B cell (primary cell): Measurements from ENCODE around the gene CACNA1F. TPM values are rescaled to one million over a fixed set of nuclear protein-coding genes. Genes with fewer than 3 reads are reported as not detected.
A peak's percentile ranks its signal among the peaks of the same experiment; 100 is the strongest.

Experiments
- ATAC-seq: fragments of 200-7000 bp; cut with Tn5 transposase; one replicate; pipeline ENCODE4 v1.10.0; 2021; ENCODE audit warnings: low read depth, mild to moderate bottlenecking, moderate number of reproducible peaks, moderate library complexity
- CTCF ChIA-PET: fragments of 350-600 bp; sonication (Branson Sonifier 250); formaldehyde crosslinking; loops from one replicate; lab custom pipeline; 2021; ENCODE audit warnings: antibody characterized with exemption, inconsistent platforms; lab: Charles Lee
- POLR2A ChIA-PET: fragments of 350-600 bp; sonication (Branson Sonifier 250); formaldehyde crosslinking; loops from one replicate; lab custom pipeline; 2021; ENCODE audit warnings: antibody characterized with exemption; lab: Charles Lee
- DNase-seq: peaks from one replicate; pipeline ENCODE4 v3.0.0; 2013
- H2AFZ ChIP-seq: 2 replicates; pipeline ENCODE4 v1.6.1; 2012; ENCODE audit warnings: mild to moderate bottlenecking, low read depth, low read length; ENCODE audit not compliant: insufficient read depth, poor library complexity, severe bottlenecking
- H3K27ac ChIP-seq, 2 donors: 1 replicate in 1 of 2; 2 replicates in 1 of 2; pipeline ENCODE4 v1.5.1; 2012 to 2013; ENCODE audit warnings: low read length in 2 of 2, mild to moderate bottlenecking in 2 of 2, moderate library complexity in 1 of 2
- H3K27me3 ChIP-seq, 4 experiments: fragments of 200-600 bp in 1 of 4; sonication (generic) in 1 of 4; replicated peaks in 1 of 4; 1 replicate in 2 of 4; 2 replicates in 2 of 4; pipeline versions ENCODE4 v1.6.1 to v1.7.0; 2013 to 2016; ENCODE audit warnings: low read length in 3 of 4, mild to moderate bottlenecking in 2 of 4, mixed read lengths in 1 of 4, moderate library complexity in 1 of 4; ENCODE audit not compliant: insufficient read depth in 4 of 4, control insufficient read depth in 3 of 4; ENCODE audit errors: control extremely low read depth in 1 of 4
- H3K36me3 ChIP-seq, 2 experiments: replicated peaks in 1 of 2; 1 replicate in 1 of 2; 2 replicates in 1 of 2; pipeline versions ENCODE4 v1.6.1 to v1.7.1; 2013; ENCODE audit warnings: low read length in 1 of 2; ENCODE audit not compliant: insufficient read depth in 2 of 2, control insufficient read depth in 1 of 2; ENCODE audit errors: control extremely low read depth in 1 of 2, extremely low read depth in 1 of 2
- H3K4me1 ChIP-seq, 2 donors: fragments of 200-600 bp in 1 of 2; sonication (generic) in 1 of 2; 1 replicate in 1 of 2; 2 replicates in 1 of 2; pipeline versions ENCODE4 v1.5.1 to v1.6.1; 2013 to 2017; ENCODE audit warnings: low read length in 2 of 2; ENCODE audit not compliant: control insufficient read depth in 2 of 2, insufficient read depth in 2 of 2
- H3K4me2 ChIP-seq: replicated peaks from 2 replicates; pipeline ENCODE3; 2012; ENCODE audit warnings: mild to moderate bottlenecking, low read depth, low read length; ENCODE audit not compliant: poor library complexity, severe bottlenecking
- H3K4me3 ChIP-seq, 5 experiments: fragments of 200-600 bp in 1 of 5; sonication (generic) in 1 of 5; 1 replicate in 3 of 5; 2 replicates in 2 of 5; pipeline versions ENCODE4 v1.5.1 to v1.7.0; 2011 to 2016; ENCODE audit warnings: low read length in 4 of 5, mild to moderate bottlenecking in 4 of 5, low read depth in 2 of 5, control low read depth in 1 of 5, moderate library complexity in 1 of 5; ENCODE audit not compliant: insufficient read depth in 1 of 5; ENCODE audit errors: control extremely low read depth in 1 of 5, extremely low read depth in 1 of 5
- H3K79me2 ChIP-seq: fragments of 200-600 bp; sonication (generic); one replicate; pipeline ENCODE4 v1.6.0; 2016; ENCODE audit warnings: low read length; ENCODE audit not compliant: control insufficient read depth, insufficient read depth
- H3K9ac ChIP-seq: fragments of 200-600 bp; sonication (generic); 2 replicates; pipeline ENCODE4 v1.6.1; 2017; ENCODE audit warnings: mild to moderate bottlenecking, low read length, moderate library complexity
- H3K9me3 ChIP-seq, 3 donors: one replicate each; pipeline versions ENCODE4 v1.6.1 to v1.7.1; 2013; ENCODE audit warnings: low read length in 2 of 3; ENCODE audit not compliant: control insufficient read depth in 2 of 3, insufficient read depth in 1 of 3; ENCODE audit errors: control extremely low read depth in 1 of 3
- H4K20me1 ChIP-seq: 2 replicates; pipeline ENCODE4 v1.6.0; 2012; ENCODE audit warnings: mild to moderate bottlenecking, low read length; ENCODE audit not compliant: insufficient read depth, control insufficient read depth, poor library complexity, severe bottlenecking
- H3K27ac Mint-ChIP-seq: one replicate; pipeline ENCODE4 v1.8.0; 2021; ENCODE audit warnings: mixed read lengths
- H3K27me3 Mint-ChIP-seq: one replicate; pipeline ENCODE4 v1.8.0; 2021; ENCODE audit warnings: mixed read lengths
- H3K4me1 Mint-ChIP-seq: one replicate; pipeline ENCODE4 v1.8.0; 2021; ENCODE audit warnings: mixed read lengths
- H3K4me3 Mint-ChIP-seq: one replicate; pipeline ENCODE4 v1.8.0; 2021; ENCODE audit warnings: mixed read lengths
- H3K9me3 Mint-ChIP-seq: one replicate; pipeline ENCODE4 v1.8.0; 2022; ENCODE audit warnings: mixed read lengths; ENCODE audit not compliant: insufficient read depth
- CTCF ChIP-seq: fragments of 200-600 bp; IDR thresholded peaks from one replicate; pipeline ENCODE4 v1.8.0; 2022; ENCODE audit warnings: antibody characterized with exemption, mild to moderate bottlenecking
- EZH2 ChIP-seq: IDR thresholded peaks from 2 replicates; pipeline ENCODE4 v1.6.1; 2012; ENCODE audit warnings: borderline replicate concordance, low read depth, mild to moderate bottlenecking, moderate library complexity, low read length; ENCODE audit not compliant: insufficient read depth, poor library complexity, severe bottlenecking
- WGBS: methylation state at CpG from one replicate; pipeline ENCODE4 v1.1.5; 2013; ENCODE audit warnings: missing lambda C conversion rate; ENCODE audit not compliant: insufficient coverage; 5-methylcytosine and 5-hydroxymethylcytosine counted together
- intact Hi-C: fragments of 100-400 bp; cut with micrococcal nuclease; formaldehyde crosslinking; loops from one replicate; pipeline ENCODE4 v1.10.0; 2022
- polyA plus RNA-seq: library from polyadenylated mRNA; depleted of rRNA; stranded (reverse); fragments of >200 nt; gene quantifications from 2 replicates; pipeline ENCODE4 v1.2.3, GENCODE V29; 2012
- total RNA-seq, 2 donors: library from RNA; stranded (reverse); fragments of 120-200 nt in 1 of 2; gene quantifications; 1 replicate in 1 of 2; 2 replicates in 1 of 2; pipeline versions ENCODE4 v1.2.3 to v1.2.4, GENCODE V29; 2013 to 2022

The CACNA1F gene
- total and polyA plus RNA-seq, 2 donors (not counting 1 experiment from before 2014, with no cell fraction given) = 6.7 to 9.3 TPM

GRCh38 chrX:49202022-49202421 is 31.1 kb downstream of the CACNA1F start:
- no peak overlapping the region for H3K27ac Mint-ChIP-seq
- TF ChIP-seq EZH2 (no peak), CTCF (no peak)
- CTCF ChIA-PET = interaction anchor here (0.6 kb wide), 1 partner anchor 720 kb away, joined by 3 read pairs; the partner anchor contains the start of gene CLCN5

DNA sequence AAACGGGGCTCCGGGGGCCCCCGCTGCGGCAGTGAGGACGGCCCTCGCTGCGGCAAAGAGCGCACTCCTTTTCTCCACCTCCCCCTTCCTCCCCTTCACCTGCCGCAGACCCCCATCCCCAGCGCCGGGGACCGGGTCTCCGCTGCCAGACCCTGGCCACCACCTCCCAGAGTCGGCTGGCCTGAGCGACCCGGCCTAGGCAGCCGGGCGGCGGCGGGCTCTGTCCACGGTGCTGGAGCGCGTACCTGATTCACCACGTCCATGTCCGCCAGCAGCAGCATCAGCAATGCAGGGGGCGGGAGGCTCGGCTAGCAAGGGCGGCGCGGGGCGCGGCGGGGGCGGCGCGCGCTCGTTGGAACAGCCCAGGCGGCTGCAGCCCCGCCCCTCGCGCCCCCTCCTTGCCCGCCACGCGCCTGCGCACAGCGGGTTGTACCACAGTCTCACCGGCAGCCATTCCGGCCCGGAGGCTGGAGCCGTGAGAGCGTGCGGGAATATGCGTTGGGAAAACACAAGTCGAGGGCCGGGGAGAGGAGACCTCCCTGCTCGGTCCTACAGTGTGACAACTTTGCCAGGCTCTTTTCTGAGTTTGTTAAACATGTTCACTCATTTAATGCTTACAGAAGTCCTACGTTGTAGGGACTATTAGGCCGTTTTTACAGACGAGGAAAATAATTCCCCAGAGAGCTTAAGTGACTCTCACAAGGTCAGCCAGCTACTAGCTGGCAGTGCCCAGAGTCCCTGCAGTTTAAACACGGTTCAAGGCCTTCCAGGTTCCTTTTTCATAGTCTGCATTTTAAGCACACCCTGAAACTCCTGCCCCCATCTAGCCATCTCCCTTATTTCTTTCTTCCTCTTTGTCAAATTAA is 33.0 kb downstream of the CACNA1F start, which contains the start of gene SYP:
Gene SYP (minus strand): TSS at position 288 of the 866 bp plus-strand sequence. CDS start 7 bp downstream, at position 281.
- H3K27ac Mint-ChIP-seq = peak within 1 kb of the TSS; percentile 70
- no peaks in the 10 kb centered on the region for H3K9me3 Mint-ChIP-seq
- TF ChIP-seq CTCF = no peak
- no peak for TF ChIP-seq EZH2

More at GRCh38 chrX:49202022-49202421, 31.1 kb downstream of the CACNA1F start:
- Histone ChIP-seq H3K4me2 (no peak overlapping the region), H3K4me3 (no peak overlapping the region), H3K4me1 (peaks cover 4 to 13% of the 10 kb centered on the region in 2 donors), H3K36me3 (no peaks in the 10 kb centered on the region), H3K27ac (no peak overlapping the region), H3K79me2 (no peaks in the 10 kb centered on the region), H2AFZ (no peak overlapping the region), H3K9ac (no peak overlapping the region), H4K20me1 (no peaks in the 10 kb centered on the region), H3K9me3 (no peaks in the 10 kb centered on the region), H3K27me3 (no peaks in the 10 kb centered on the region)
- H3K4me3 Mint-ChIP-seq = no peak overlapping the region
- H3K9me3 Mint-ChIP-seq = no peaks in the 10 kb centered on the region
- ATAC-seq = no peak
- no peak for DNase-seq
- no CpG with 5 or more reads among the region's 2 CpGs for WGBS
- intact Hi-C loops = no loop called here
- peaks cover 6% of the 10 kb centered on the region for H3K4me1 Mint-ChIP-seq
- POLR2A ChIA-PET = no interaction called here
- no peaks in the 10 kb centered on the region for H3K27me3 Mint-ChIP-seq

More for the DNA sequence above, 33.0 kb downstream of the CACNA1F start, which contains the start of gene SYP:
- Histone ChIP-seq H3K4me1 (peaks cover 4 to 13% of the 10 kb centered on the region in 2 donors), H3K9me3 (no peaks in the 10 kb centered on the region), H3K36me3 (no peaks in the 10 kb centered on the region), H4K20me1 (no peaks in the 10 kb centered on the region), H3K4me2 (peak within 1 kb of the TSS; percentile 82), H3K27ac (peak within 1 kb of the TSS; percentile 57 to 72), H3K79me2 (no peaks in the 10 kb centered on the region), H3K9ac (peak within 1 kb of the TSS; percentile 57), H2AFZ (peak within 1 kb of the TSS; percentile 68), H3K4me3 (peak within 1 kb of the TSS; percentile 35 to 59 (median 57)), H3K27me3 (no peaks in the 10 kb centered on the region)
- ATAC-seq = peak; percentile 99
- Mint-ChIP-seq H3K4me1 (peaks cover 6% of the 10 kb centered on the region), H3K4me3 (peak within 1 kb of the TSS; percentile 77), H3K27me3 (no peaks in the 10 kb centered on the region)
- peak; percentile 91 for DNase-seq
- intact Hi-C loops = loop anchor here (1.0 kb wide), 3 partner anchors 9 to 69 kb away; partner anchors contain the start of gene PPP1R3F
- ChIA-PET CTCF (no interaction called here), POLR2A (interaction anchor here (1.3 kb wide), 1 partner anchor 9 kb away, joined by 4 read pairs; no protein-coding TSS in a partner anchor)
- WGBS = under 1% methylated on average over 54 of the region's 61 CpGs
